PC-3 (cell line): ENCODE results near the gene NEMP2. TPM values are rescaled to one million over a fixed set of nuclear protein-coding genes. Genes with fewer than 3 reads are reported as not detected.

Experiments
- ATAC-seq: fragments of 200-7000 bp; cut with Tn5 transposase; 2 replicates; pipeline ENCODE4 v1.9.1; 2020; ENCODE audit warnings: mild to moderate bottlenecking, moderate library complexity
- BruUV-seq: library from RNA; stranded (reverse); fragments of 400-500 nt; replicated peaks from 2 replicates; lab custom pipeline; 2021; lab: Mats Ljungman, UMichigan
- CTCF ChIA-PET: fragments of 300-600 bp; sonication (Branson Sonifier 250); formaldehyde crosslinking; loops from one replicate; lab custom pipeline; 2022; ENCODE audit warnings: antibody characterized with exemption; lab: Charles Lee
- POLR2A ChIA-PET: fragments of 300-600 bp; sonication (Branson Sonifier 250); formaldehyde crosslinking; loops from one replicate; lab custom pipeline; 2022; ENCODE audit warnings: antibody characterized with exemption; ENCODE audit not compliant: unreplicated experiment; lab: Charles Lee
- DNase-seq: peaks from one replicate; pipeline ENCODE4 v3.0.0-alpha.2; 2015
- H2AFZ ChIP-seq: fragments of 300-600 bp; sonication (generic); 2 replicates; pipeline ENCODE4 v1.6.0; 2016; ENCODE audit warnings: antibody characterized with exemption, low read length
- H3F3A ChIP-seq: fragments of 300-600 bp; sonication (generic); one replicate; pipeline ENCODE4 v1.6.0; 2017; ENCODE audit warnings: antibody characterized with exemption, low read length, control low read depth, mild to moderate bottlenecking; ENCODE audit not compliant: unreplicated experiment
- H3K27ac ChIP-seq: fragments of 300-600 bp; sonication (generic); 2 replicates; pipeline ENCODE4 v1.5.1; 2016; ENCODE audit warnings: mild to moderate bottlenecking, low read length
- H3K27me3 ChIP-seq: fragments of 300-600 bp; sonication (generic); 2 replicates; pipeline ENCODE4 v1.6.1; 2016; ENCODE audit warnings: low read length, mixed read lengths
- H3K36me3 ChIP-seq: fragments of 300-600 bp; sonication (generic); 2 replicates; pipeline ENCODE4 v1.6.1; 2016; ENCODE audit warnings: low read depth, mixed run types, low read length, mixed read lengths
- H3K4me1 ChIP-seq: fragments of 300-600 bp; sonication (generic); 2 replicates; pipeline ENCODE4 v1.5.1; 2016; ENCODE audit warnings: low read length; ENCODE audit not compliant: insufficient read depth
- H3K4me2 ChIP-seq: fragments of 300-600 bp; sonication (generic); 2 replicates; pipeline ENCODE4 v1.6.0; 2016; ENCODE audit warnings: low read length
- H3K4me3 ChIP-seq: fragments of 300-600 bp; sonication (generic); 2 replicates; pipeline ENCODE4 v1.5.1; 2016; ENCODE audit warnings: mild to moderate bottlenecking, low read length, mixed read lengths
- H3K79me2 ChIP-seq: fragments of 300-600 bp; sonication (generic); 2 replicates; pipeline ENCODE4 v1.6.1; 2017; ENCODE audit warnings: low read length, mixed read lengths
- H3K9ac ChIP-seq: fragments of 300-600 bp; sonication (generic); 2 replicates; pipeline ENCODE4 v1.6.0; 2016; ENCODE audit warnings: mild to moderate bottlenecking, low read length
- H3K9me2 ChIP-seq: fragments of 300-600 bp; sonication (generic); replicated peaks from 2 replicates; pipeline ENCODE4 v1.6.1; 2016; ENCODE audit warnings: mixed run types, low read length, mixed read lengths
- H3K9me3 ChIP-seq: fragments of 300-600 bp; sonication (generic); 2 replicates; pipeline ENCODE4 v1.6.1; 2016; ENCODE audit warnings: low read length, mixed read lengths
- H4K20me1 ChIP-seq: fragments of 300-600 bp; sonication (generic); 2 replicates; pipeline ENCODE4 v1.6.1; 2016; ENCODE audit warnings: low read length, mixed read lengths
- CTCF ChIP-seq: fragments of 300-600 bp; sonication (generic); conservative IDR thresholded peaks from 2 replicates; pipeline ENCODE4 v1.5.1; 2017; ENCODE audit warnings: antibody characterized with exemption, low read depth, mild to moderate bottlenecking, low read length
- EZH2 ChIP-seq: fragments of 300-600 bp; sonication (generic); IDR thresholded peaks from one replicate; pipeline ENCODE4 v1.6.1; 2017; ENCODE audit warnings: antibody characterized with exemption, mild to moderate bottlenecking, low read length; ENCODE audit not compliant: unreplicated experiment
- EZH2phosphoT487 ChIP-seq: fragments of 300-600 bp; sonication (generic); IDR thresholded peaks from 2 replicates; pipeline ENCODE4 v1.6.1; 2018; ENCODE audit warnings: mild to moderate bottlenecking, antibody characterized with exemption, low read length, borderline replicate concordance
- intact Hi-C: fragments of 100-400 bp; cut with micrococcal nuclease; formaldehyde crosslinking; loops from 2 replicates; pipeline ENCODE4 v1.9.0; 2023
- total RNA-seq: library from RNA; depleted of rRNA; stranded (reverse); fragments of >200 nt; gene quantifications from 2 replicates; pipeline ENCODE4 v1.2.3, GENCODE V29; 2014

NEMP2 gene
- total RNA-seq, 1 experiment from 2014 or later, result 3.8 TPM

GRCh38 chr2:190462611-190463010, 71.9 kb downstream of the NEMP2 start:
- H3K4me1 ChIP-seq, result peaks cover 12% of the 10 kb centered on the region; the same call in 1 of the 2 replicates
- H3K4me3 ChIP-seq, result no peak overlapping the region
- H3K27me3 ChIP-seq, result no peaks in the 10 kb centered on the region
- H2AFZ ChIP-seq, result no peak overlapping the region
- H3K27ac ChIP-seq, result no peak overlapping the region
- no peak for TF ChIP-seq EZH2
- TF ChIP-seq EZH2phosphoT487, result no peak
- TF ChIP-seq CTCF, result no peak
- DNase-seq (no peak), ATAC-seq (no peak)
- H3K9me3 ChIP-seq, result no peaks in the 10 kb centered on the region
- intact Hi-C loops, result no loop called here
- no peak overlapping the region for H3K9ac ChIP-seq
- no peaks in the 10 kb centered on the region for H3K9me2 ChIP-seq
- no peaks in the 10 kb centered on the region for H4K20me1 ChIP-seq
- CTCF ChIA-PET, result no interaction called here
- H3K79me2 ChIP-seq, result no peaks in the 10 kb centered on the region
- POLR2A ChIA-PET, result no interaction called here
- no peaks in the 10 kb centered on the region for H3F3A ChIP-seq
- BruUV-seq, result no TSS peak
- H3K36me3 ChIP-seq, result no peaks in the 10 kb centered on the region
- no peak overlapping the region for H3K4me2 ChIP-seq

GRCh38 chr2:190462181-190462580, 72.3 kb downstream of the NEMP2 start:
- ATAC-seq, result no peak
- no peak overlapping the region for H3K9ac ChIP-seq
- no peaks in the 10 kb centered on the region for H3K9me2 ChIP-seq
- intact Hi-C loops, result no loop called here
- no peak overlapping the region for H3K4me3 ChIP-seq
- H3K36me3 ChIP-seq, result no peaks in the 10 kb centered on the region
- BruUV-seq, result no TSS peak
- DNase-seq, result no peak
- ChIA-PET POLR2A (no interaction called here), CTCF (no interaction called here)
- peaks cover 11% of the 10 kb centered on the region; the same call in 1 of the 2 replicates for H3K4me1 ChIP-seq
- H3F3A ChIP-seq, result no peaks in the 10 kb centered on the region
- H3K79me2 ChIP-seq, result no peaks in the 10 kb centered on the region
- no peak overlapping the region for H2AFZ ChIP-seq
- no peaks in the 10 kb centered on the region for H4K20me1 ChIP-seq
- H3K9me3 ChIP-seq, result no peaks in the 10 kb centered on the region
- no peak overlapping the region for H3K27ac ChIP-seq
- H3K27me3 ChIP-seq, result no peaks in the 10 kb centered on the region
- H3K4me2 ChIP-seq, result no peak overlapping the region
- TF ChIP-seq CTCF (no peak), EZH2 (no peak), EZH2phosphoT487 (no peak)

GRCh38 chr2:190460487-190460886, 74.0 kb downstream of the NEMP2 start:
- no TSS peak for BruUV-seq
- Histone ChIP-seq H2AFZ (no peak overlapping the region), H3K36me3 (no peaks in the 10 kb centered on the region), H3K4me3 (no peak overlapping the region), H3K9me2 (no peaks in the 10 kb centered on the region), H3F3A (no peaks in the 10 kb centered on the region), H3K27ac (no peak overlapping the region), H3K79me2 (no peaks in the 10 kb centered on the region), H3K27me3 (no peaks in the 10 kb centered on the region), H3K9me3 (no peaks in the 10 kb centered on the region), H3K4me2 (no peak overlapping the region), H3K4me1 (no peaks in the 10 kb centered on the region), H3K9ac (no peak overlapping the region), H4K20me1 (no peaks in the 10 kb centered on the region)
- DNase-seq (no peak), ATAC-seq (no peak)
- ChIA-PET CTCF (no interaction called here), POLR2A (no interaction called here)
- TF ChIP-seq CTCF (no peak), EZH2 (no peak), EZH2phosphoT487 (no peak)
- intact Hi-C loops, result no loop called here
